NCI-H2107 treated with DMSO at 0.1 percent for 48 hours (cell line): Measurements from ENCODE around the gene TAF11L13.

Experiments used
- DNase-seq: peaks from one replicate; lab custom pipeline; 2025; ENCODE audit not compliant: unreplicated experiment; lab: John Stamatoyannopoulos, UW

TAF11L13 gene

GRCh38 chr5:17678751-17679324, 47.0 kb downstream of the TAF11L13 start:
- DNase-seq = no peak

GRCh38 chr5:17679597-17680203, 47.8 kb downstream of the TAF11L13 start:
- DNase-seq = no peak

GRCh38 chr5:17680737-17681136, 48.8 kb downstream of the TAF11L13 start:
- no peak for DNase-seq
